HG03108 (cell line): Measurements from ENCODE around the gene TNNT2.

Experiments
- ATAC-seq: cut with Tn5 transposase; IDR thresholded peaks from one replicate; pipeline ENCODE4 v1.9.1; 2021; ENCODE audit warnings: moderate library complexity; ENCODE audit not compliant: unreplicated experiment

Gene TNNT2

GRCh38 chr1:201377611-201378092 lies at the start of gene TNNT2:
TSS of gene TNNT2 (minus strand) at chr1:201377680. CDS start at chr1:201373254, 4,426 bp downstream.
- no peak for ATAC-seq

DNA sequence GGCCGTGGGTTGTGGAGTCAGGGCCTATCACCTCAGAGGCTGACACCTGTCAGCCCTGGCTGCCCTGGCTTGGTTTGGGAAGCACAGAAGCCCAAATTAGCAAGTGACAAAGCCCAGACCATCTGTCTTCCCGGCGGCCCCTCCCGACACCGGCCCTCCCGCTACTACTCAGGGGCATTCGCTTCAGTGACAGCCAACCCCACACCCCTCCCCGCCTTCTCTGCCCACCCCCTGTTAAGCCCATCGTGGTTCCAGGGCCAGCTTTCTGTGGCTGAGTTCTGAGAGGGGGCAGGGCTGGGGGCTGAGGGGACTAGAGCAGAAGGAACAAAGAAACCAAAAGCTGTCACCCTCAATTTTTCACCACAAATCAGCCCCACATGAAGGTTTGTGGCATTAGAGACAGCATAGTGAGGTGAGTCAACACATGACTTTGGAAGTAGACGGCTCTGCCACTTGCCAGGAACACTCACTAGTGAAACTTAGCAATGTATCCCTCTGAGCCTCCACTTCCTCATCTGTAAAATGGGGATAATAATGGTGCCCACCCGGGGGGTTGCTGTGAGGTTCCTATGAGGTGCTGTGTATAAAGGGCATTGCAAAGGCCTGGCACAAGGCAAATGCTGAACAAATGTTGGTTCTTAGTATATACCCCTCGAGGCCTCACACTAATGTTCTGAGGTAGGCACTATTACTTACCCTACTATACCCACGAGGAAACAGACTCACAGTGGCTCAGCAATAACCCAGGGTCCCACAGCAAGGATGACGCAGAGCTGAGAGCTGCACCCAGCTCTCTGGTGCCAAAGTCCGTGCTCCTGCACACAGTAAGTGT lies 49.2 kb upstream of the TNNT2 start:
- ATAC-seq, result no peak

DNA sequence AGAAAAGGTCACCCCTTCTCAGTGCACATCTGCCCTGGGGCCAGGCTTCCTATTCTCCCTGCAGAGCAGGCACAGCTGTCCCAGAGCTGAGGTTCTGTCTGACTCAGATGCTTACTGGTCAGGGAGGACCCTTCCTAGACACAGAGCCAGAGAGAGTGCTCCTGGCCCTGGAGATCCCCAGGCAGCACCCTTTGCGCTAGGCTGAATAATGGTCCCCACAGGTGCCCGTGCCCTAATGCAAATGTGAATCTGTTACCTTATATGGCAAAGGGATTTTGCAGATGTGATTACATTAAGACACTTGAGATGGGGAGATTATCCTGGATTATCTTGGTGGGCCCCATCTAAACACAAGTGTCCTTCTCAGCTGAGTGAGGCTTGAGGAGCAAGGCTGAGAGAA lies 46.7 kb upstream of the TNNT2 start:
- no peak for ATAC-seq

GRCh38 chr1:201423655-201424054 lies 46.2 kb upstream of the TNNT2 start:
- ATAC-seq, result no peak

DNA sequence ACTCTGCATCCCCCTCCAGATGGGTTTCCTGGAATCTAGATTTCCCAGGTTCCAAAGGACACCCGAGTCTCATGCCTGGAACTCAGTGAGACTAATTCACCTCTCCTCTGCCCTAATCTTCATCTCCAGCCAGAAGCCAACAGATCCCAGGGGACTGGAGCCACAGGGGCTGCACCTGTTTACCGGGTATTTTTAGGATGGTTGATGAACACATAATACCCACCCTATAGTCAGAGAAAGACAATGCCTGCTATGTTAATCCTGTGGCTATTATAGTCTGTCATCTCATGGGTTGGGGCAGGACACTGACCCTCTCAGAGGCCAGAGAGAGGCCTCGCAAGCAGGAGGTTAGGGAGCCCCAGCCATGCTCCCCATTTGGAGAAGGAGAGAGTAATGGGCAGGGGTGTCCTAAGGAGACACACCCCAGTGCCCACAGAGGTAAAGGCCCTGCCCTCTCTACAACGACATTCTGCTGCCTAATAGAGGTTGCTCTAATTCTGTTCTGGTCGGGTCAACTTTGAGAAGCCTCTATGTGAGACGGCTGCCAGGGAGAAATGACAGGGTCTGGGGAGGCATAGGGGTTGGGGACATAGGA lies 45.1 kb upstream of the TNNT2 start:
- no peak for ATAC-seq

- ATAC-seq, result no peak
Observed at GRCh38 chr1:201422026-201422425, 44.5 kb upstream of the TNNT2 start.

GRCh38 chr1:201421041-201421440 lies 43.6 kb upstream of the TNNT2 start:
- ATAC-seq, result no peak

DNA sequence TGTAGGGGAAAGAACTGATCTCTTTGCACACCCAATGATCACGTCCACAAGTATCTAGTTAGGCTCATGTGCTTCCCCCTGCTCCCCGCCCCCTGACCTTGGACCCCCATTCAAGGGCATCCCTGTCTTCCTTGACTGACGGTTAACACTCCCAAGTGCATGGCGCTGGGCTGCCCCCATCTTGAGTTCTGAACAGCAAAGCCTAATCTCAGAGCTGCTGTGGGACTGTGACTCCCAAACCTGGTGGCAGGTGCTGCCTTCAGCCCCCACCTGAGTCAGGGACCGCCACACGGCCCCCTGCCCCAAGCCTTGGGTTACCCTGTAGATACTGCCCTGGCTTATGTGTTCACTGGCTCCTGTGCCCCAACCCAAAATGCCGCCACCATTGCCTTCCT lies 43.1 kb upstream of the TNNT2 start:
- ATAC-seq, result no peak

DNA sequence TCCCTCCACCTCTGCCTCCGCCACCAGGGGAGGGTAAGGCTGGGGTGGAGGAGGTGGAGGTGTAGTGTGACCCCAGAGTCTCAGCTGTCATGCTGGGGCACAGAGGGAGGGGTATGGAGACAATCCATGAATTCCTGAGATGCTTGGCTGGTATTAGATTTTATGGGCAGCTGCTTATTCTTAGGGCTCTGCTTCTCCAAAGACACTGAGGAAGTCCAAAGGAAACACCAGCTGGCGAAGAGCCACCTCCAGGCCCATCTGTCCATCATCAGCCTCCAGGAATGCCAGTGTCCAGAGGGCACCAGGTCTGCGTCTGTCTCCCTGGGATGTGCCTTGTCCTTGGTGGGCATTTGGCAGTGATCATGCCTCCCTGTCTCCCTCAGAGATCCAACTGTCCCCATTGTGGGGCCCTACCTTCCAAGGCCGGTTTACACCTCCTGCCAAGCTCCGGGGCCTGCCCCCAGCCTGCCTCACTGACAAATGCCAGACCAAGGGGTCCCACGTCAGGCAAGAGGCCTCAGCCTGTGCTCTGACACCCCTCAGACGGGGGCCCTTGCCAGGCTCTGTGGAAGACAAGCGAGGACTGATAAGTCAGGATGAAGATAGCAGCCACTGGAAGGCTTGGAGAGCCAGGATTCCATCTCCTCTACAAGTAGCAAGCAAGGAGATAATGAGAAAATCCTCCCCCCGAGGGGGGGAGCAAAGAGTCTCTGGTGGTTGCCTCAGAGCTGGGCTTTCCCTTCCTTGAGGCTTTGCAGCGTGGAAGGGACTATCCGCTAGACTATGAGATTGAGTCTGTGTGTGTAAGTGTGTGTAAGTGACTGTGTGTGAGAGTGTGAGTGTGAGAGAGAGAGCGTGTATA lies 42.5 kb upstream of the TNNT2 start:
- no peak for ATAC-seq

DNA sequence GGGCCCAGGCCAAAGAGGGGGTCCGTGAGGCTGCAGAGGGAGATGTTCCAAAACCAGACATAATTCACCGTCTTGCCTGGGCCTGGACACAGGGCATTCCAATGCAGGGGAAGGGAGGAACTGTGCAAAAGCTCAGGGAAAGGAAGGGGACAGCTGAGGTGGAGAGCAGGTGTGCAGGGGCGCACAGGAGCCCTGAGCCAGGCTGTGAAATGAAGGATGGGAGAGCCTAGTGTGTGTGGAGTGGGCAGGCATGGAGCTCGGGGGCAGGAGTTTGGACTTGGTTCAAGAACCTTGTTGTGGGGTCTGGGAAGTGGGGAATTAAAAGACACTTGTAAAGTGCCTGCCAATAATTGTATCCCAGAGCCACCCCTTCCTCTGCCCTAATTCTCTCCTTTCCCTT lies 41.8 kb upstream of the TNNT2 start:
- no peak for ATAC-seq

DNA sequence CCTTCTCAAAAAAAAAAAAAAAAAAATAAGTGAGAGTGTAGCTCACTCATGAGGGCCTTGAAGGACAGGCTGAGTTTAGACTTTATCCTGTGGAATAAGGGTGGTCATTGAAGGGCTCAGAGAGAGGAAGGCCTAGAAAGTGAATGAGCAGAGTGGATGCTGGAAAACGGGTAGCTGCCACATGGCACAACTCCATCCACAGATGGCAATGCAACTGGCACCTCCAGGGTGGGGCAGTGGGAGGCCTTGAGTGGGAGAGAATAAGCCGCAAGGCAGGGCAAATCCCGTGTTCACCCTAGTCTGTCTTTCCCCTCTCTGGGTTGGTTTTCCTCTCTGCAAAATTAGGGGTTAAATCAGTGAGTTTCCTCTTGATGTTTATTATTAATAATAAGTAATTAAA lies 41.0 kb upstream of the TNNT2 start:
- no peak for ATAC-seq

DNA sequence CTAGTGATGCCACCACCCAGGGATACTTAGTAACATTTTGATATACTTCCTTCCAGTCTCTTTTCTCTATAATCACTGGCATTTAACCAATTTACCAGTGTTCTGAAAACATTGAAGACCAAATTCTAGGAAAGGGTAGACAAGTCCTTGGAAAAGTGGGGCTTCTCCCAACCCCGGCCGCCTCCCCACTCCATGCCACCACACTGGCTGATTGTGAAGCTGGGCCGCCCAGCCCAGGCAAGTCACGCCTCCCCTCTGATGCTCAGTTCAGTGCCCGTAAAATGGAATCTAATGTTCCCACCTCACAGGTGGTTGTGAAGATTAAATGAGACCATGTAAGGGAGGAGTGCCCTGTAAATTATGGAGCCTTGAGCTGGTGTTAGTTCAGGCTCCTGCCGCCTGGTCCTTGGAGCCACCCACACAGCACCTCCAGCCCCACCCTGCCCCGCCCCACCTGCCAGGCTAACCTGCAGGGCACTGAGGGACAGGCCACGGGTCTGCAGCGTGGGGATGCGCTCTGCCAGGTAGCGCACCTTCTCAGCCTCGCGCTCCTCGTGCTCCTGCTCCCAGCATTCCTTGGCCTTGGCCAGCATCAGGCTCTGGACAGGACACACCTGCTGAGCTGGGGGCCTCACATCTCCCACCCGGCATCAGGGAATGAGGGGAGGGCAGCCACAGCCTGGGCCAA lies 36.7 kb upstream of the TNNT2 start:
- no peak for ATAC-seq

DNA sequence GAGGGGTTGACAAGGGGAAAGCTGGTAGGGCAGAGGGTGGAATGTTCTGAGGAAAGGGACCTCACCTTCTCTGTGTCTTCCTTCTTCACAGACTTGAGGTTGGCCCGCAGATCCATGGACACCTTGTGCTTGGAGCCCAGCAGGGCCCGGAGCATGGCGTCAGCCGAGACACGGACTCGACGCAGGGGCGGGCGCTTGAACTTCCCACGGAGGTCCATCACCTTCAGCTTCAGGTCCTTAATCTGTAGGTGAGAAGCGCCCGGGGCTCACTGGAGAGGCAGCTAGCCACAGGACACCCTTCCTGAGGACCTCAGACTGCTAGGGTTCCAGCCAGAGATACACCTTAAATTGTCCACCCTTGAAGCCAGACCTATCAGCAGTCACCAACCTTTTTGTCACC lies 33.8 kb upstream of the TNNT2 start:
- no peak for ATAC-seq

DNA sequence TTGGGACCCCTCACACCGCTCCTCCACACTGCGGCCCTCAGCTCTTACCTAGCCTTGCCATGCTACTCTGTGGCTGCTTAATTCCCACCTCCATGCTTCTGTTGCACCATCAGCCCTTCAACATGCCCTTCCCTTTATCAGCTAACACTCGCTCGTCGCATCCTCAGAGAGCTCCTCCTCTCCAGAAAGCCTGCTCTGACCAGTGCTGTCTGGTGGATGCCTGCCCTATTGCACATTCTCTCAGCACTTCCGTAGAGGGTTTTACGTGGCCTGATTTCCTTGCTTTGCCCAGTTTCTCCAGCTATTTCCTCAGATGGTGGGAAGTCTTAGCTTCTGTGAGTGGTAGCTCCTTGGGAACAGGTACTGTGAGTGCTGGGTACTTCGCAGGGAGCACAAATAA lies 32.0 kb upstream of the TNNT2 start:
- ATAC-seq, result no peak

GRCh38 chr1:201408834-201409200 lies 31.3 kb upstream of the TNNT2 start:
- no peak for ATAC-seq

- no peak for ATAC-seq
Observed at GRCh38 chr1:201408176-201408833, 30.8 kb upstream of the TNNT2 start.

GRCh38 chr1:201406831-201407406 lies 29.4 kb upstream of the TNNT2 start:
- no peak for ATAC-seq

GRCh38 chr1:201405484-201405831 lies 28.0 kb upstream of the TNNT2 start:
- no peak for ATAC-seq

DNA sequence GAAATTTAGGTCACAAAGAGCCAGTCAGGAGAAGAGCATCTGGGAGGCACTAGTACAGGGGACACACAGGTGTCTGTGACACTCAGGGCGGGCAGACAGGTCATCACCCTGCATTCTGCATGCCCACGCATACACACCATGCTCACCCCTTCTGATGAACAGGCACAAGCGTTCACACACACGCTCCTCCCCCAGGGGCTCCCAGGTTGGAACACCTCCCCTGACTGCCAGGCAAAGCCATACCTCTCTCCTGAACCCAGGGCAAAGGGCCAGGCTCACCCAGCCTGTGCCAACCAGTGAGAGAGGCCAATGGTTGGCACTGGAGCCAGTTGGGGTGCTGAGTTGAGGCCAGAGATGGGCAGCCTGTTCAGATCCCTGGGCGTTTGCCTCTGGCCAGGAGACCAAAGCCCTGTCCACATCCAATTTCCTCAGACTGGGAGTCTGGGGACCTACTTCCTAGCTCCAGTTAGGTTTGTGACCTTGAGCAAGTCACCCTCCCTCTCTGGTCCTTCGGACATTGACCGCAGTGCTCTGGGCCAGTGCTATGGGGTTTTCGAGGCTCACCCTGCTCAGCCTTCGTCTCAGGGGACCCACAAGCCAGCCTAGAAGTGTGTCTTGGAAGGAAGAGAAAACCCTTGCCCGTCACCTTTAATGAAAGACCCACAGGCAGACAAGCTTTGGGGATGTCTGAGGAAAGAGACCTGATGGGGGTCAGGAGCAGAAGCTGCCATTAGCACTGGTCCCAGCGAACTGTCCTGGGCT lies 27.4 kb upstream of the TNNT2 start:
- ATAC-seq, result no peak

GRCh38 chr1:201404055-201404454 lies 26.6 kb upstream of the TNNT2 start:
- no peak for ATAC-seq
